ENCODE results near the gene HOXA10. TPM values are rescaled to one million over a fixed set of nuclear protein-coding genes. Genes with fewer than 3 reads are reported as not detected.

Gene HOXA10
- total and polyA plus RNA-seq, 4 donors = 0.03 to 0.70 (median 0.13) TPM

GRCh38 chr7:27126596-27127327, 47.4 kb downstream of the HOXA10 start:
- no peak overlapping the region for H3K27ac ChIP-seq (ENCODE audit: low read depth in 1 of 2, low read length in 2 of 2)
- peaks cover 0 to 4% (median under 1%) of the 10 kb centered on the region in 4 donors for H3K9me3 ChIP-seq (ENCODE audit: control insufficient read depth in 4 of 4, low read length in 3 of 4)
- H3K9ac ChIP-seq (ENCODE audit: low read depth in 1 of 2, low read length in 2 of 2) = no peak overlapping the region
- no peak for DNase-seq (ENCODE audit: low spot score)
- H3K36me3 ChIP-seq (ENCODE audit: control insufficient read depth in 4 of 4, insufficient read depth in 3 of 4, low read depth in 1 of 4, low read length in 3 of 4) = no peaks in the 10 kb centered on the region
- H3K4me1 ChIP-seq (ENCODE audit: control insufficient read depth in 4 of 4, insufficient read depth in 4 of 4, low read length in 3 of 4) = peaks cover 7 to 14% (median 12%) of the 10 kb centered on the region in 4 donors
- H3K4me3 ChIP-seq (ENCODE audit: low read depth in 1 of 3, low read length in 3 of 3) = no peak overlapping the region
- H3K27me3 ChIP-seq (ENCODE audit: control insufficient read depth in 4 of 4, insufficient read depth in 4 of 4, low read length in 3 of 4) = peaks cover 2 to 21% (median 13%) of the 10 kb centered on the region in 4 donors
- no peak for TF ChIP-seq ATF3 (IDR thresholded peaks at IDR 0.05)
- TF ChIP-seq REST (IDR thresholded peaks at IDR 0.05) = no peak
- no peak for TF ChIP-seq RAD21 (IDR thresholded peaks at IDR 0.05)
- TF ChIP-seq TAF1 (conservative IDR thresholded peaks at IDR 0.05) = no peak
- TF ChIP-seq GABPA (IDR thresholded peaks at IDR 0.05 in 1 of 2, conservative IDR thresholded peaks at IDR 0.05 in 1 of 2) = no peak
- TF ChIP-seq MAX (IDR thresholded peaks at IDR 0.05) = no peak
- no peak for TF ChIP-seq RXRA (IDR thresholded peaks at IDR 0.05)
- no peak for TF ChIP-seq YY1 (IDR thresholded peaks at IDR 0.05)
- no peak for TF ChIP-seq HNF4A (conservative IDR thresholded peaks at IDR 0.05)
- TF ChIP-seq ZBTB33 (IDR thresholded peaks at IDR 0.05) = no peak
- no peak for TF ChIP-seq FOXA2 (IDR thresholded peaks at IDR 0.05)
- TF ChIP-seq CTCF (IDR thresholded peaks at IDR 0.05; ENCODE audit: low read depth, low read length, missing input control) = no peak
- WGBS = 25% methylated on average over 3 of the region's 3 CpGs

- no peak for DNase-seq (ENCODE audit: low spot score)
- H3K36me3 ChIP-seq (ENCODE audit: control insufficient read depth in 4 of 4, insufficient read depth in 3 of 4, low read depth in 1 of 4, low read length in 3 of 4) = no peaks in the 10 kb centered on the region
- no peak overlapping the region for H3K9ac ChIP-seq (ENCODE audit: low read depth in 1 of 2, low read length in 2 of 2)
- 21% methylated on average over 5 of the region's 5 CpGs for WGBS
- peaks cover 2 to 21% (median 10%) of the 10 kb centered on the region in 4 donors for H3K27me3 ChIP-seq (ENCODE audit: control insufficient read depth in 4 of 4, insufficient read depth in 4 of 4, low read length in 3 of 4)
- TF ChIP-seq EGR1 (IDR thresholded peaks at IDR 0.05; ENCODE audit: low read depth in 2 of 2) (no peak), REST (IDR thresholded peaks at IDR 0.05) (no peak), FOXA2 (IDR thresholded peaks at IDR 0.05) (no peak)
- H3K4me1 ChIP-seq (ENCODE audit: control insufficient read depth in 4 of 4, insufficient read depth in 4 of 4, low read length in 3 of 4) = peaks cover 7 to 16% (median 13%) of the 10 kb centered on the region in 4 donors
- H3K4me3 ChIP-seq (ENCODE audit: low read depth in 1 of 3, low read length in 3 of 3) = no peak overlapping the region
- H3K9me3 ChIP-seq (ENCODE audit: control insufficient read depth in 4 of 4, low read length in 3 of 4) = peaks cover 0 to 4% (median under 1%) of the 10 kb centered on the region in 4 donors
- H3K27ac ChIP-seq (ENCODE audit: low read depth in 1 of 2, low read length in 2 of 2) = no peak overlapping the region
Measured at GRCh38 chr7:27125986-27126394, 48.1 kb downstream of the HOXA10 start.
